Suprapubic skin (tissue), 4 donors: Measurements from ENCODE around the gene TMEM178A. TPM values are rescaled to one million over a fixed set of nuclear protein-coding genes. Genes with fewer than 3 reads are reported as not detected.
A peak's percentile ranks its signal among the peaks of the same experiment; 100 is the strongest.

Experiments
- DNase-seq, 2 donors: peaks; one replicate each; pipeline ENCODE4 v3.0.0-alpha.2; 2019; ENCODE audit warnings: low spot score in 2 of 2
- H3K27ac ChIP-seq: fragments of 200-600 bp; sonication (generic); one replicate; pipeline ENCODE4 v1.5.1; 2019
- H3K27me3 ChIP-seq: fragments of 200-600 bp; sonication (generic); one replicate; pipeline ENCODE4 v1.5.1; 2019
- H3K36me3 ChIP-seq: fragments of 200-600 bp; sonication (generic); one replicate; pipeline ENCODE4 v1.5.1; 2019
- H3K4me1 ChIP-seq: fragments of 200-600 bp; sonication (generic); one replicate; pipeline ENCODE4 v1.5.1; 2019
- H3K4me3 ChIP-seq: fragments of 200-600 bp; sonication (generic); one replicate; pipeline ENCODE4 v1.5.1; 2019; ENCODE audit warnings: mild to moderate bottlenecking
- H3K9me3 ChIP-seq: fragments of 200-600 bp; sonication (generic); one replicate; pipeline ENCODE4 v1.5.1; 2019
- CTCF ChIP-seq, 2 donors: fragments of 200-600 bp in 1 of 2; fragments of 450-650 bp in 1 of 2; sonication (generic) in 1 of 2; IDR thresholded peaks; one replicate each; pipeline ENCODE4 v1.5.1; 2016 to 2019; ENCODE audit warnings: antibody characterized with exemption in 2 of 2, mild to moderate bottlenecking in 1 of 2, moderate library complexity in 1 of 2
- EP300 ChIP-seq: sonication (generic); formaldehyde crosslinking; IDR thresholded peaks from one replicate; pipeline ENCODE4 v1.6.1; 2017; ENCODE audit warnings: antibody characterized with exemption
- POLR2A ChIP-seq, 2 donors: fragments of 450-650 bp; IDR thresholded peaks; one replicate each; pipeline ENCODE4 v1.6.1; 2017; ENCODE audit warnings: antibody characterized with exemption in 2 of 2, mild to moderate bottlenecking in 2 of 2, moderate library complexity in 2 of 2
- POLR2AphosphoS5 ChIP-seq, 3 donors: sonication (generic); formaldehyde crosslinking; IDR thresholded peaks; one replicate each; pipeline ENCODE4 v1.6.1; 2017; ENCODE audit warnings: antibody characterized with exemption in 3 of 3
- WGBS: methylation state at CpG from one replicate; pipeline ENCODE4 v1.1.5; 2018; 5-methylcytosine and 5-hydroxymethylcytosine counted together
- total RNA-seq, 4 donors: library from RNA; depleted of rRNA; stranded (reverse); fragments of >200 nt; gene quantifications; one replicate each; pipeline ENCODE4 v1.1.0, GENCODE V29; 2016

Gene TMEM178A
- total RNA-seq, 4 donors from 2014 or later: 0.68 to 7.4 (median 2.3) TPM

GRCh38 chr2:39663187-39663930 is 2.4 kb upstream of the TMEM178A start:
- WGBS: 96% methylated on average over 2 of the region's 2 CpGs
- DNase-seq: no peak
- H3K27me3 ChIP-seq: peaks cover 37% of the 10 kb centered on the region
- TF ChIP-seq EP300 (no peak), POLR2A (IDR thresholded peaks at IDR 0.05) (no peak), POLR2AphosphoS5 (IDR thresholded peaks at IDR 0.05) (no peak), CTCF (IDR thresholded peaks at IDR 0.05) (no peak)
- no peak overlapping the region for H3K4me3 ChIP-seq
- no peaks in the 10 kb centered on the region for H3K36me3 ChIP-seq
- peaks cover 18% of the 10 kb centered on the region for H3K4me1 ChIP-seq
- no peak overlapping the region for H3K27ac ChIP-seq
- H3K9me3 ChIP-seq: no peaks in the 10 kb centered on the region

GRCh38 chr2:39664232-39664887 is 1.4 kb upstream of the TMEM178A start:
- Histone ChIP-seq H3K4me3 (no peak overlapping the region), H3K27ac (no peak overlapping the region), H3K36me3 (no peaks in the 10 kb centered on the region), H3K4me1 (peaks cover 18% of the 10 kb centered on the region), H3K27me3 (peaks cover 46% of the 10 kb centered on the region), H3K9me3 (no peaks in the 10 kb centered on the region)
- TF ChIP-seq EP300 (no peak), POLR2AphosphoS5 (IDR thresholded peaks at IDR 0.05) (no peak), POLR2A (IDR thresholded peaks at IDR 0.05) (no peak), CTCF (IDR thresholded peaks at IDR 0.05) (no peak)
- DNase-seq: no peak
- 47% methylated on average over 5 of the region's 6 CpGs for WGBS

GRCh38 chr2:39664888-39665591 is 677 bp upstream of the TMEM178A start:
- Histone ChIP-seq H3K4me3 (peak overlapping the region; percentile 62), H3K4me1 (peaks cover 18% of the 10 kb centered on the region), H3K27ac (no peak overlapping the region), H3K9me3 (no peaks in the 10 kb centered on the region), H3K36me3 (no peaks in the 10 kb centered on the region), H3K27me3 (peaks cover 53% of the 10 kb centered on the region)
- DNase-seq: no peak
- 28% methylated on average over 26 of the region's 26 CpGs for WGBS
- TF ChIP-seq POLR2AphosphoS5 (IDR thresholded peaks at IDR 0.05): no peak
- no peak for TF ChIP-seq EP300
- no peak for TF ChIP-seq POLR2A (IDR thresholded peaks at IDR 0.05)
- TF ChIP-seq CTCF (IDR thresholded peaks at IDR 0.05): no peak

GRCh38 chr2:39666491-39667101 is 879 bp downstream of the TMEM178A start:
- TF ChIP-seq POLR2A (IDR thresholded peaks at IDR 0.05): no peak
- TF ChIP-seq CTCF (IDR thresholded peaks at IDR 0.05): no peak
- WGBS: 1% methylated on average over 25 of the region's 25 CpGs
- Histone ChIP-seq H3K27me3 (peaks cover 61% of the 10 kb centered on the region), H3K4me1 (peaks cover 18% of the 10 kb centered on the region), H3K27ac (no peak overlapping the region), H3K9me3 (no peaks in the 10 kb centered on the region), H3K36me3 (no peaks in the 10 kb centered on the region), H3K4me3 (peak overlapping the region; percentile 62)
- no peak for DNase-seq
